IMR-90 (cell line): ENCODE data around the gene ZNF195. TPM values are rescaled to one million over a fixed set of nuclear protein-coding genes. Genes with fewer than 3 reads are reported as not detected.

Experiments used
- ATAC-seq: fragments of 200-7000 bp; cut with Tn5 transposase; 2 replicates; pipeline ENCODE4 v1.9.1; 2020; ENCODE audit warnings: low read depth, mild to moderate bottlenecking, moderate library complexity
- BruUV-seq: library from RNA; stranded (reverse); fragments of 400-500 nt; replicated peaks from 2 replicates; lab custom pipeline; 2021; lab: Mats Ljungman, UMichigan
- CTCF ChIA-PET: fragments of 300-600 bp; formaldehyde crosslinking; extraction: SDS; loops from one replicate; lab custom pipeline; 2021; ENCODE audit warnings: antibody characterized with exemption; lab: Yijun Ruan, JAX
- POLR2A ChIA-PET: fragments of 300-600 bp; sonication (Branson Sonifier 250); formaldehyde crosslinking; loops from one replicate; lab custom pipeline; 2022; ENCODE audit warnings: antibody characterized with exemption; ENCODE audit not compliant: unreplicated experiment; lab: Charles Lee
- DNase-seq: peaks from one replicate; pipeline ENCODE4 v3.0.0; 2013
- H2AFZ ChIP-seq: replicated peaks from 2 replicates; pipeline ENCODE3; 2013; ENCODE audit warnings: low read length, mild to moderate bottlenecking; ENCODE audit not compliant: poor library complexity
- H2AK5ac ChIP-seq: 2 replicates; pipeline ENCODE4 v1.6.1; 2013; ENCODE audit warnings: low read depth, low read length, inconsistent platforms
- H2AK9ac ChIP-seq: replicated peaks from 2 replicates; pipeline ENCODE3; 2013; ENCODE audit warnings: mild to moderate bottlenecking, low read depth, low read length, moderate library complexity; ENCODE audit not compliant: poor library complexity
- H2BK120ac ChIP-seq: 2 replicates; pipeline ENCODE4 v1.6.1; 2013; ENCODE audit warnings: low read depth, low read length, inconsistent platforms
- H2BK15ac ChIP-seq: 3 replicates; pipeline ENCODE4 v1.6.1; 2013; ENCODE audit warnings: low read depth, low read length, inconsistent platforms
- H2BK20ac ChIP-seq: 2 replicates; pipeline ENCODE4 v1.6.1; 2013; ENCODE audit warnings: low read depth, mild to moderate bottlenecking, inconsistent platforms, low read length, moderate library complexity
- H2BK5ac ChIP-seq: 2 replicates; pipeline ENCODE4 v1.6.1; 2013; ENCODE audit warnings: mild to moderate bottlenecking, low read depth, low read length, inconsistent platforms; ENCODE audit not compliant: poor library complexity, severe bottlenecking
- H3K14ac ChIP-seq: replicated peaks from 2 replicates; pipeline ENCODE4 v1.6.1; 2013; ENCODE audit warnings: low read depth, low read length, inconsistent platforms
- H3K18ac ChIP-seq: 2 replicates; pipeline ENCODE4 v1.6.1; 2013; ENCODE audit warnings: low read depth, low read length, control low read depth
- H3K23ac ChIP-seq: 2 replicates; pipeline ENCODE4 v1.6.1; 2013; ENCODE audit warnings: low read depth, low read length, inconsistent platforms
- H3K27ac ChIP-seq: 2 replicates; pipeline ENCODE4 v1.5.1; 2013; ENCODE audit warnings: mild to moderate bottlenecking, control low read depth, low read length; ENCODE audit not compliant: insufficient read depth
- H3K27me3 ChIP-seq: 2 replicates; pipeline ENCODE4 v1.6.1; 2013; ENCODE audit warnings: low read length; ENCODE audit not compliant: control insufficient read depth, insufficient read depth
- H3K36me3 ChIP-seq: 2 replicates; pipeline ENCODE4 v1.6.1; 2013; ENCODE audit warnings: low read length, mixed read lengths; ENCODE audit not compliant: control insufficient read depth, insufficient read depth
- H3K4ac ChIP-seq: 2 replicates; pipeline ENCODE4 v1.6.1; 2013; ENCODE audit warnings: low read depth, low read length, inconsistent platforms
- H3K4me1 ChIP-seq: 2 replicates; pipeline ENCODE4 v1.6.1; 2013; ENCODE audit warnings: low read length, mixed read lengths; ENCODE audit not compliant: control insufficient read depth, insufficient read depth
- H3K4me2 ChIP-seq: 2 replicates; pipeline ENCODE4 v1.6.1; 2013; ENCODE audit warnings: low read depth, mild to moderate bottlenecking, control low read depth, low read length, moderate library complexity
- H3K4me3 ChIP-seq: 2 replicates; pipeline ENCODE4 v1.5.1; 2013; ENCODE audit warnings: low read depth, mild to moderate bottlenecking, control low read depth, low read length, moderate library complexity; ENCODE audit not compliant: insufficient read depth
- H3K56ac ChIP-seq: 2 replicates; pipeline ENCODE4 v1.6.1; 2013; ENCODE audit warnings: low read length, inconsistent platforms; ENCODE audit not compliant: insufficient read depth; ENCODE audit errors: extremely low read depth
- H3K79me1 ChIP-seq, 2 experiments: 2 replicates each; pipeline ENCODE4 v1.6.1; 2013; ENCODE audit warnings: low read length in 2 of 2, inconsistent platforms in 1 of 2, low read depth in 1 of 2
- H3K9ac ChIP-seq: 2 replicates; pipeline ENCODE4 v1.6.1; 2013; ENCODE audit warnings: low read depth, low read length, control low read depth
- H3K9me1 ChIP-seq: 2 replicates; pipeline ENCODE4 v1.6.1; 2013; ENCODE audit warnings: low read length, inconsistent platforms; ENCODE audit not compliant: insufficient read depth
- H3K9me3 ChIP-seq: 2 replicates; pipeline ENCODE4 v1.6.1; 2013; ENCODE audit warnings: low read length; ENCODE audit not compliant: control insufficient read depth, insufficient read depth
- H4K20me1 ChIP-seq: 2 replicates; pipeline ENCODE4 v1.6.1; 2013; ENCODE audit warnings: low read length, inconsistent platforms; ENCODE audit not compliant: insufficient read depth
- H4K5ac ChIP-seq: 2 replicates; pipeline ENCODE4 v1.6.1; 2013; ENCODE audit warnings: mild to moderate bottlenecking, low read depth, low read length, control low read depth
- H4K8ac ChIP-seq, 2 experiments: 2 replicates each; pipeline ENCODE4 v1.6.1; 2013; ENCODE audit warnings: low read depth in 2 of 2, low read length in 2 of 2, control low read depth in 1 of 2, inconsistent platforms in 1 of 2
- H4K91ac ChIP-seq: 2 replicates; pipeline ENCODE4 v1.6.1; 2013; ENCODE audit warnings: low read depth, low read length, inconsistent platforms; ENCODE audit not compliant: insufficient read depth
- BHLHE40 ChIP-seq: fragments of 150-350 bp; IDR thresholded peaks from 2 replicates; pipeline ENCODE4 v1.6.1; 2016; ENCODE audit warnings: mild to moderate bottlenecking, low read depth, low read length
- CHD1 ChIP-seq: IDR thresholded peaks from 2 replicates; pipeline ENCODE4 v1.6.1; 2012; ENCODE audit warnings: low read depth, low read length, improper control_type of control experiment
- CTCF ChIP-seq: conservative IDR thresholded peaks from 2 replicates; pipeline ENCODE4 v1.5.1; 2012; ENCODE audit warnings: mild to moderate bottlenecking, low read depth, low read length, improper control_type of control experiment
- ELK1 ChIP-seq: fragments of 150-350 bp; IDR thresholded peaks from 2 replicates; pipeline ENCODE4 v1.6.1; 2016; ENCODE audit warnings: low read depth, mild to moderate bottlenecking, low read length, moderate library complexity, borderline replicate concordance
- FOS ChIP-seq: fragments of 150-350 bp; IDR thresholded peaks from 2 replicates; pipeline ENCODE4 v1.6.1; 2016; ENCODE audit warnings: low read depth, low read length
- MAFK ChIP-seq: IDR thresholded peaks from 2 replicates; pipeline ENCODE4 v1.6.1; 2012; ENCODE audit warnings: low read depth, low read length, improper control_type of control experiment
- MAZ ChIP-seq: IDR thresholded peaks from 2 replicates; pipeline ENCODE4 v1.6.1; 2012; ENCODE audit warnings: low read depth, mild to moderate bottlenecking, low read length, improper control_type of control experiment, moderate library complexity, borderline replicate concordance
- MXI1 ChIP-seq: IDR thresholded peaks from 2 replicates; pipeline ENCODE4 v1.6.1; 2012; ENCODE audit warnings: low read depth, mild to moderate bottlenecking, low read length, moderate library complexity, borderline replicate concordance
- NFE2L2 ChIP-seq: fragments of 150-350 bp; IDR thresholded peaks from 2 replicates; pipeline ENCODE4 v1.6.1; 2016; ENCODE audit warnings: low read depth, mild to moderate bottlenecking, low read length
- POLR2A ChIP-seq: IDR thresholded peaks from 2 replicates; pipeline ENCODE4 v1.6.1; 2012; ENCODE audit warnings: mild to moderate bottlenecking, low read depth, low read length
- RCOR1 ChIP-seq: IDR thresholded peaks from 2 replicates; pipeline ENCODE4 v1.6.1; 2012; ENCODE audit warnings: mild to moderate bottlenecking, low read length, improper control_type of control experiment; ENCODE audit not compliant: insufficient replicate concordance
- RFX5 ChIP-seq: IDR thresholded peaks from 2 replicates; pipeline ENCODE4 v1.8.0; 2012; ENCODE audit warnings: low read depth, mild to moderate bottlenecking, low read length, moderate library complexity
- SMC3 ChIP-seq: fragments of 150-350 bp; IDR thresholded peaks from 2 replicates; pipeline ENCODE4 v1.6.1; 2016; ENCODE audit warnings: low read depth, mild to moderate bottlenecking, antibody characterized with exemption, low read length, moderate library complexity
- WGBS, 2 experiments: methylation state at CpG; one replicate each; pipeline versions ENCODE4 v1.1.5 to v1.1.7; 2013; ENCODE audit warnings: missing lambda C conversion rate in 2 of 2; ENCODE audit not compliant: insufficient read length in 1 of 2; ENCODE audit errors: extremely low coverage in 2 of 2; 5-methylcytosine and 5-hydroxymethylcytosine counted together
- dilution Hi-C: fragments of 300-500 bp; cut with HindIII; formaldehyde crosslinking; loops from one replicate; pipeline ENCODE4 v1.14.3; 2018; ENCODE audit warnings: low sequenced_read_pairs; ENCODE audit not compliant: unreplicated experiment
- in situ Hi-C: fragments of 300-500 bp; cut with MboI; formaldehyde crosslinking; loops from 3 replicates; pipeline ENCODE4 v1.14.3; 2019; ENCODE audit warnings: low sequenced_read_pairs, inconsistent platforms, mixed read lengths
- intact Hi-C: fragments of 100-400 bp; cut with micrococcal nuclease; formaldehyde crosslinking; loops from 2 replicates; pipeline ENCODE4 v1.10.0; 2022
- polyA plus RNA-seq, 3 experiments: library from polyadenylated mRNA; depleted of rRNA; stranded (reverse); fragments of >200 nt; gene quantifications; 2 replicates each; pipeline ENCODE4 v1.2.3, GENCODE V29; 2012; ENCODE audit warnings: low replicate concordance in 1 of 3
- total RNA-seq: library from RNA; depleted of rRNA; stranded (reverse); fragments of >200 nt; gene quantifications from 2 replicates; pipeline ENCODE4 v1.2.3, GENCODE V29; 2012

ZNF195 gene
- total and polyA plus RNA-seq, 2 of the 4 experiments (the other 2 are of a cell fraction): 10.2 to 24.4 TPM

DNA sequence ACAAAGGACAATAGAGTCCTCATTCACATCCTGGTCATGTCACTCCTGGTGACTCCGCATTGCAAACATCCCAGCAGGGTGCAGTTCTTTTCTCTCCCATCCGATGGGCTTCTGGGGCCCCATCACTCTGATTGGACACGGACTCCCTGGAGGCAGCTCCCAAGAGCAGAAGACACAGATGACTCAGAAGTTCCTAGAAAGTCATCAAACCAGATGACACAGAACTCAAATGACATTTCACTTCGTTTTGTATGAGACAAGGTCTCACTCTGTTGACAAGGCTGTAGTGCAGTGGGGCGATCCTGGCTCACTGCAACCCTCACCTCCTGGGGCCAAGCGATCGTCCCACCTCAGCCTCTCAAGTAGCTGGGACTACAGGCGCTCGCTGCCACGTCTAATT is 33.2 kb downstream of the ZNF195 start:
- H3K27ac ChIP-seq: no peak overlapping the region
- in situ Hi-C loops (no loop called here), dilution Hi-C loops (no loop called here), intact Hi-C loops (no loop called here)
- no peak for DNase-seq
- no peak overlapping the region for H2AK9ac ChIP-seq
- H3K9me3 ChIP-seq: peaks cover 10% of the 10 kb centered on the region
- H3K4me2 ChIP-seq: no peak overlapping the region
- ChIA-PET POLR2A (no interaction called here), CTCF (no interaction called here)
- H3K4ac ChIP-seq: no peak overlapping the region
- no TSS peak for BruUV-seq
- no peaks in the 10 kb centered on the region for H3K79me1 ChIP-seq
- no peak overlapping the region for H2BK5ac ChIP-seq
- no peak overlapping the region for H3K56ac ChIP-seq
- no peak overlapping the region for H4K5ac ChIP-seq
- 69% methylated on average over 8 of the region's 10 CpGs; no CpG with 5 or more reads in 1 of the 2 experiments for WGBS, 2 experiments
- H4K91ac ChIP-seq: no peak overlapping the region
- H2BK15ac ChIP-seq: no peak overlapping the region
- TF ChIP-seq FOS: no peak
- TF ChIP-seq SMC3: no peak
- no peak for TF ChIP-seq MAFK
- TF ChIP-seq POLR2A: no peak
- TF ChIP-seq NFE2L2: no peak
- no peak for TF ChIP-seq MXI1
- no peak for TF ChIP-seq RFX5
- no peak for TF ChIP-seq BHLHE40
- no peak for TF ChIP-seq RCOR1
- no peak for TF ChIP-seq ELK1
- TF ChIP-seq CHD1: no peak
- no peak for TF ChIP-seq MAZ
- no peak for TF ChIP-seq CTCF
- no peaks in the 10 kb centered on the region for H3K4me1 ChIP-seq
- no peak overlapping the region for H2BK20ac ChIP-seq
- no peaks in the 10 kb centered on the region for H4K20me1 ChIP-seq
- H3K27me3 ChIP-seq: no peaks in the 10 kb centered on the region
- H3K4me3 ChIP-seq: no peak overlapping the region
- no peak for ATAC-seq
- no peak overlapping the region for H4K8ac ChIP-seq
- no peak overlapping the region for H3K18ac ChIP-seq
- no peak overlapping the region for H2BK120ac ChIP-seq
- no peak overlapping the region for H2AFZ ChIP-seq
- no peak overlapping the region for H3K23ac ChIP-seq
- no peak overlapping the region for H2AK5ac ChIP-seq
- H3K9me1 ChIP-seq: no peaks in the 10 kb centered on the region
- H3K14ac ChIP-seq: no peak overlapping the region
- H3K36me3 ChIP-seq: no peaks in the 10 kb centered on the region
- no peak overlapping the region for H3K9ac ChIP-seq
